ENCODE data around the gene SLC17A2. TPM values are rescaled to one million over a fixed set of nuclear protein-coding genes. Genes with fewer than 3 reads are reported as not detected.

SLC17A2 gene
- not detected in 3 replicates for total RNA-seq

GRCh38 chr6:25930532-25931410, at the start of gene SLC17A2:
Gene SLC17A2 (minus strand): TSS chr6:25930691. CDS start chr6:25925796, 4,895 bp downstream.
- no peaks in the 10 kb centered on the region for H3K36me3 Mint-ChIP-seq
- DNase-seq (ENCODE audit: low spot score in 2 of 2, unreplicated experiment in 2 of 2), result no peak
- H3K27ac Mint-ChIP-seq, result no peak within 1 kb of the TSS
- H3K9me3 Mint-ChIP-seq, result no peaks in the 10 kb centered on the region
- H3K4me1 Mint-ChIP-seq, result peaks cover 3% of the 10 kb centered on the region
- peaks cover 33% of the 10 kb centered on the region for H3K27me3 Mint-ChIP-seq (ENCODE audit: low read depth)
- no peak for TF ChIP-seq CTCF (IDR thresholded peaks at IDR 0.05; ENCODE audit: unreplicated experiment)
- H3K4me3 Mint-ChIP-seq, result no peak within 1 kb of the TSS

GRCh38 chr6:25975923-25976560, 45.6 kb upstream of the SLC17A2 start:
- no peaks in the 10 kb centered on the region for H3K9me3 Mint-ChIP-seq
- H3K36me3 Mint-ChIP-seq, result peaks cover 40% of the 10 kb centered on the region
- H3K4me3 Mint-ChIP-seq, result no peak overlapping the region
- no peak for DNase-seq (ENCODE audit: low spot score in 2 of 2, unreplicated experiment in 2 of 2)
- peaks cover 32% of the 10 kb centered on the region for H3K4me1 Mint-ChIP-seq
- H3K27me3 Mint-ChIP-seq (ENCODE audit: low read depth), result no peaks in the 10 kb centered on the region
- peak overlapping the region; percentile 63 for H3K27ac Mint-ChIP-seq
- no peak for TF ChIP-seq CTCF (IDR thresholded peaks at IDR 0.05; ENCODE audit: unreplicated experiment)

- Mint-ChIP-seq H3K27ac (no peak overlapping the region), H3K9me3 (no peaks in the 10 kb centered on the region), H3K4me1 (peaks cover 46% of the 10 kb centered on the region), H3K36me3 (peaks cover 46% of the 10 kb centered on the region), H3K4me3 (no peak overlapping the region), H3K27me3 (ENCODE audit: low read depth) (no peaks in the 10 kb centered on the region)
- DNase-seq (ENCODE audit: low spot score in 2 of 2, unreplicated experiment in 2 of 2), result no peak
- no peak for TF ChIP-seq CTCF (IDR thresholded peaks at IDR 0.05; ENCODE audit: unreplicated experiment)
Measured at GRCh38 chr6:25973923-25974555, 43.5 kb upstream of the SLC17A2 start.

- DNase-seq (ENCODE audit: low spot score in 2 of 2, unreplicated experiment in 2 of 2), result no peak
- Mint-ChIP-seq H3K9me3 (no peaks in the 10 kb centered on the region), H3K4me3 (no peak overlapping the region), H3K27me3 (ENCODE audit: low read depth) (no peaks in the 10 kb centered on the region), H3K36me3 (peaks cover 53% of the 10 kb centered on the region), H3K4me1 (peaks cover 55% of the 10 kb centered on the region), H3K27ac (no peak overlapping the region)
- no peak for TF ChIP-seq CTCF (IDR thresholded peaks at IDR 0.05; ENCODE audit: unreplicated experiment)
Measured at GRCh38 chr6:25972902-25973301, 42.4 kb upstream of the SLC17A2 start.

- Mint-ChIP-seq H3K9me3 (no peaks in the 10 kb centered on the region), H3K4me3 (no peak overlapping the region), H3K27ac (peak overlapping the region; percentile 61), H3K4me1 (peaks cover 60% of the 10 kb centered on the region), H3K36me3 (peaks cover 54% of the 10 kb centered on the region), H3K27me3 (ENCODE audit: low read depth) (no peaks in the 10 kb centered on the region)
- no peak for TF ChIP-seq CTCF (IDR thresholded peaks at IDR 0.05; ENCODE audit: unreplicated experiment)
- no peak for DNase-seq (ENCODE audit: low spot score in 2 of 2, unreplicated experiment in 2 of 2)
Measured at GRCh38 chr6:25972128-25972527, 41.6 kb upstream of the SLC17A2 start.
